HEK293 (cell line): ENCODE results near the gene ZBED1.

Source experiments
- ATF2 ChIP-seq: fragments of 450-650 bp; formaldehyde crosslinking; IDR thresholded peaks from 2 replicates; pipeline ENCODE4 v1.5.1; 2016; ENCODE audit warnings: missing biosample characterization, missing genetic modification characterization, low read depth
- GLIS1 ChIP-seq: fragments of 450-650 bp; formaldehyde crosslinking; IDR thresholded peaks from 2 replicates; pipeline ENCODE4 v1.5.1; 2016; ENCODE audit warnings: missing biosample characterization, missing genetic modification characterization
- GLIS2 ChIP-seq: fragments of 450-650 bp; formaldehyde crosslinking; IDR thresholded peaks from 2 replicates; pipeline ENCODE4 v1.5.1; 2016; ENCODE audit warnings: missing biosample characterization, missing genetic modification characterization
- HIC1 ChIP-seq: fragments of 450-650 bp; formaldehyde crosslinking; IDR thresholded peaks from 2 replicates; pipeline ENCODE4 v1.5.1; 2016; ENCODE audit warnings: missing biosample characterization, missing genetic modification characterization
- HOXA7 ChIP-seq: sonication (generic); formaldehyde crosslinking; IDR thresholded peaks from 2 replicates; pipeline ENCODE4 v1.8.1; 2022; ENCODE audit warnings: missing genetic modification reagents, borderline replicate concordance
- HOXC10 ChIP-seq: sonication (generic); formaldehyde crosslinking; IDR thresholded peaks from 2 replicates; pipeline ENCODE4 v1.8.1; 2023; ENCODE audit warnings: mild to moderate bottlenecking, missing genetic modification reagents
- MYNN ChIP-seq: fragments of 450-650 bp; formaldehyde crosslinking; IDR thresholded peaks from 2 replicates; pipeline ENCODE4 v1.5.1; 2016; ENCODE audit warnings: missing biosample characterization, missing genetic modification characterization, borderline replicate concordance
- PATZ1 ChIP-seq: fragments of 450-650 bp; formaldehyde crosslinking; IDR thresholded peaks from 2 replicates; pipeline ENCODE4 v1.5.1; 2016; ENCODE audit warnings: missing biosample characterization, missing genetic modification characterization
- SP7 ChIP-seq: fragments of 450-650 bp; formaldehyde crosslinking; IDR thresholded peaks from 2 replicates; pipeline ENCODE4 v1.5.1; 2016; ENCODE audit warnings: missing biosample characterization, missing genetic modification characterization
- TCF7L2 ChIP-seq: IDR thresholded peaks from 2 replicates; pipeline ENCODE4 v1.6.1; 2011; ENCODE audit warnings: low read depth, mild to moderate bottlenecking, inconsistent platforms, low read length, moderate library complexity, borderline replicate concordance
- ZBTB1 ChIP-seq: fragments of 450-650 bp; formaldehyde crosslinking; IDR thresholded peaks from 2 replicates; pipeline ENCODE4 v1.5.1; 2016; ENCODE audit warnings: missing biosample characterization, missing genetic modification characterization
- ZBTB10 ChIP-seq: fragments of 450-650 bp; formaldehyde crosslinking; IDR thresholded peaks from 2 replicates; pipeline ENCODE4 v1.5.1; 2016; ENCODE audit warnings: missing biosample characterization, missing genetic modification characterization
- ZBTB26 ChIP-seq: fragments of 450-650 bp; formaldehyde crosslinking; optimal IDR thresholded peaks from 2 replicates; pipeline ENCODE3; 2016; ENCODE audit warnings: missing biosample characterization, mild to moderate bottlenecking, missing genetic modification characterization
- ZIC2 ChIP-seq: fragments of 450-650 bp; formaldehyde crosslinking; IDR thresholded peaks from 2 replicates; pipeline ENCODE4 v1.5.1; 2016; ENCODE audit warnings: missing biosample characterization, missing genetic modification characterization
- ZNF10 ChIP-seq: fragments of 450-650 bp; formaldehyde crosslinking; IDR thresholded peaks from 2 replicates; pipeline ENCODE4 v1.5.1; 2017; ENCODE audit warnings: missing biosample characterization, missing genetic modification characterization
- ZNF138 ChIP-seq: fragments of 450-650 bp; formaldehyde crosslinking; IDR thresholded peaks from 2 replicates; pipeline ENCODE4 v1.5.1; 2016; ENCODE audit warnings: missing biosample characterization, missing genetic modification characterization, borderline replicate concordance
- ZNF26 ChIP-seq: fragments of 450-650 bp; formaldehyde crosslinking; IDR thresholded peaks from 2 replicates; pipeline ENCODE4 v1.5.1; 2016; ENCODE audit warnings: missing biosample characterization, missing genetic modification characterization
- ZNF266 ChIP-seq: fragments of 450-650 bp; formaldehyde crosslinking; IDR thresholded peaks from 2 replicates; pipeline ENCODE4 v1.5.1; 2016; ENCODE audit warnings: missing biosample characterization, missing genetic modification characterization, low read depth
- ZNF302 ChIP-seq: fragments of 450-650 bp; formaldehyde crosslinking; IDR thresholded peaks from 2 replicates; pipeline ENCODE4 v1.5.1; 2016; ENCODE audit warnings: missing biosample characterization, missing genetic modification characterization, low read depth
- ZNF366 ChIP-seq: fragments of 450-650 bp; formaldehyde crosslinking; conservative IDR thresholded peaks from 2 replicates; pipeline ENCODE4 v1.5.1; 2016; ENCODE audit warnings: missing biosample characterization, missing genetic modification characterization
- ZNF37A ChIP-seq: fragments of 450-650 bp; IDR thresholded peaks from 2 replicates; pipeline ENCODE4 v1.5.1; 2018; ENCODE audit warnings: missing biosample characterization, missing genetic modification characterization
- ZNF391 ChIP-seq: fragments of 450-650 bp; formaldehyde crosslinking; IDR thresholded peaks from 2 replicates; pipeline ENCODE4 v1.5.1; 2016; ENCODE audit warnings: low read depth, missing biosample characterization, missing genetic modification characterization, borderline replicate concordance
- ZNF423 ChIP-seq: fragments of 450-650 bp; formaldehyde crosslinking; IDR thresholded peaks from 2 replicates; pipeline ENCODE4 v1.5.1; 2016; ENCODE audit warnings: missing biosample characterization, missing genetic modification characterization
- ZNF510 ChIP-seq: fragments of 450-650 bp; formaldehyde crosslinking; IDR thresholded peaks from 2 replicates; pipeline ENCODE4 v1.5.1; 2018; ENCODE audit warnings: mild to moderate bottlenecking, missing genetic modification characterization, missing biosample characterization; ENCODE audit not compliant: insufficient replicate concordance
- ZNF639 ChIP-seq: fragments of 450-650 bp; formaldehyde crosslinking; IDR thresholded peaks from 2 replicates; pipeline ENCODE4 v1.5.1; 2016; ENCODE audit warnings: missing biosample characterization, missing genetic modification characterization
- ZNF747 ChIP-seq: fragments of 450-650 bp; formaldehyde crosslinking; IDR thresholded peaks from 2 replicates; pipeline ENCODE4 v1.5.1; 2016; ENCODE audit warnings: missing biosample characterization, missing genetic modification characterization
- ZNF791 ChIP-seq: fragments of 450-650 bp; formaldehyde crosslinking; IDR thresholded peaks from 2 replicates; pipeline ENCODE4 v1.5.1; 2016; ENCODE audit warnings: missing biosample characterization, missing genetic modification characterization

ZBED1 gene

GRCh38 chrX:2501559-2502102 lies 855 bp upstream of the ZBED1 start (continued):
- TF ChIP-seq ZNF26 (tag by site-specific recombination) (no peak), HOXA7 (CRISPR knock-in tag) (no peak), ZNF747 (tag by site-specific recombination) (no peak), ZNF791 (tag by site-specific recombination) (no peak), GLIS2 (tag by site-specific recombination) (peak; percentile 86), ZBTB1 (tag by site-specific recombination) (no peak), HIC1 (tag by site-specific recombination) (no peak), ZNF10 (tag by site-specific recombination) (no peak), ZNF138 (tag by site-specific recombination) (no peak), ZNF510 (tag by site-specific recombination) (no peak), ZNF639 (tag by site-specific recombination) (no peak), HOXC10 (no peak), ZNF391 (no peak), ZNF366 (tag by site-specific recombination) (no peak), ZNF266 (tag by site-specific recombination) (no peak), TCF7L2 (no peak), SP7 (tag by site-specific recombination) (no peak), ZNF302 (tag by site-specific recombination) (no peak), ZIC2 (peak; percentile 77), ZNF423 (tag by site-specific recombination) (no peak), ATF2 (no peak), ZBTB26 (tag by site-specific recombination) (no peak), PATZ1 (tag by site-specific recombination) (peak; percentile 82), GLIS1 (tag by site-specific recombination) (peak; percentile 100), MYNN (tag by site-specific recombination) (no peak), ZBTB10 (0 out of 2 replicates have a peak, but pooled peaks have one; percentile 53), ZNF37A (tag by site-specific recombination) (no peak)
